Subcutaneous abdominal adipose tissue (tissue), 5 donors: ENCODE data around the gene SOCS6.

Source experiments
- H3K27ac ChIP-seq: one replicate; pipeline ENCODE4 v1.7.0; 2013; ENCODE audit warnings: low read depth, mild to moderate bottlenecking, inconsistent platforms, low read length, moderate library complexity
- H3K27me3 ChIP-seq, 5 donors: one replicate each; pipeline ENCODE4 v1.7.0; 2013; ENCODE audit warnings: low read length in 5 of 5, inconsistent platforms in 1 of 5; ENCODE audit not compliant: control insufficient read depth in 5 of 5, insufficient read depth in 4 of 5
- H3K36me3 ChIP-seq, 5 donors: one replicate each; pipeline ENCODE4 v1.7.0; 2013; ENCODE audit warnings: low read length in 5 of 5; ENCODE audit not compliant: control insufficient read depth in 5 of 5, insufficient read depth in 5 of 5
- H3K4me1 ChIP-seq, 5 donors: one replicate each; pipeline ENCODE4 v1.7.0; 2013; ENCODE audit warnings: low read length in 5 of 5, mild to moderate bottlenecking in 3 of 5, moderate library complexity in 1 of 5; ENCODE audit not compliant: control insufficient read depth in 5 of 5, insufficient read depth in 5 of 5
- H3K4me3 ChIP-seq, 5 donors: one replicate each; pipeline ENCODE4 v1.7.0; 2013; ENCODE audit warnings: low read length in 5 of 5, low read depth in 1 of 5
- H3K9ac ChIP-seq, 5 donors: one replicate each; pipeline ENCODE4 v1.7.0; 2013; ENCODE audit warnings: low read length in 5 of 5, mild to moderate bottlenecking in 4 of 5, moderate library complexity in 3 of 5
- H3K9me3 ChIP-seq, 5 donors: one replicate each; pipeline ENCODE4 v1.7.0; 2013; ENCODE audit warnings: low read length in 5 of 5; ENCODE audit not compliant: control insufficient read depth in 5 of 5
- donor health status: healthy.
- donor health status: healthy.
- donor health status: healthy.
- donor health status: healthy.
- donor health status: healthy.

The SOCS6 gene

GRCh38 chr18:70261141-70261788 is 27.6 kb upstream of the SOCS6 start:
- Histone ChIP-seq H3K9me3 (no peaks in the 10 kb centered on the region), H3K36me3 (no peaks in the 10 kb centered on the region), H3K9ac (no peak overlapping the region), H3K27me3 (no peaks in the 10 kb centered on the region), H3K4me1 (no peaks in the 10 kb centered on the region), H3K4me3 (no peak overlapping the region), H3K27ac (no peak overlapping the region)

DNA sequence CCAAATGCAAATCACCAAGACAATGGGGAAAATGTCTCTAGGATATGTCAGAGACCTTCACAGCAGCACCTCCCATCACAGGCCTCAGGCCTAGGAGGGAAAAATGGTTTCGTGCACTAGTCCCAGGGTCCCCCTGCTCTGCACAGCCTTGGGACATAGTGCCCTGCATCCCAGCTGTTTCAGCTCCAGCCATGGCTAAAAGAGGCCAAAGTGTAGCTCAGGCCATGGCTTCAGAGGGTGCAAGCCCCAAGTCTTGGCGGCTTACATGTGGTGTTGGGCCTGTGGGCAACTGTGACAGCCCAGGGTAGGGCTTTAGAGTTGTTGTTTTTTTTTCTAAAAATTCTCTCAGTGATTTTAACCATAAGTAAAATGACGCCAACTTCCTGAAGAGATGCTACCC is 25.5 kb upstream of the SOCS6 start:
- H3K27ac ChIP-seq, result no peak overlapping the region
- no peaks in the 10 kb centered on the region for H3K4me1 ChIP-seq
- H3K4me3 ChIP-seq, result no peak overlapping the region
- peaks cover 0 to 2% (median 0%) of the 10 kb centered on the region in 5 donors for H3K9me3 ChIP-seq
- no peaks in the 10 kb centered on the region for H3K36me3 ChIP-seq
- no peaks in the 10 kb centered on the region for H3K27me3 ChIP-seq
- H3K9ac ChIP-seq, result no peak overlapping the region

- H3K9ac ChIP-seq, result no peak overlapping the region
- no peaks in the 10 kb centered on the region for H3K27me3 ChIP-seq
- H3K9me3 ChIP-seq, result peaks cover 6 to 25% (median 22%) of the 10 kb centered on the region in 5 donors
- peaks cover 0 to 2% (median 0%) of the 10 kb centered on the region in 5 donors for H3K4me1 ChIP-seq
- H3K27ac ChIP-seq, result no peak overlapping the region
- no peaks in the 10 kb centered on the region for H3K36me3 ChIP-seq
- no peak overlapping the region for H3K4me3 ChIP-seq
Observed at GRCh38 chr18:70271742-70272141, 17.1 kb upstream of the SOCS6 start.

- no peak overlapping the region for H3K4me3 ChIP-seq
- no peak overlapping the region for H3K27ac ChIP-seq
- H3K4me1 ChIP-seq, result peaks cover 0 to 2% (median 0%) of the 10 kb centered on the region in 5 donors
- H3K27me3 ChIP-seq, result no peaks in the 10 kb centered on the region
- no peak overlapping the region for H3K9ac ChIP-seq
- peaks cover 6 to 25% (median 22%) of the 10 kb centered on the region in 5 donors for H3K9me3 ChIP-seq
- no peaks in the 10 kb centered on the region for H3K36me3 ChIP-seq
Observed at GRCh38 chr18:70273021-70273420, 15.8 kb upstream of the SOCS6 start.

- Histone ChIP-seq H3K27ac (no peak overlapping the region), H3K4me3 (no peak overlapping the region), H3K9ac (no peak overlapping the region), H3K4me1 (peaks cover 0 to 2% (median 0%) of the 10 kb centered on the region in 5 donors), H3K36me3 (no peaks in the 10 kb centered on the region), H3K27me3 (no peaks in the 10 kb centered on the region), H3K9me3 (peaks cover 6 to 19% (median 10%) of the 10 kb centered on the region in 5 donors)
Observed at GRCh38 chr18:70276416-70277191, 12.2 kb upstream of the SOCS6 start.

DNA sequence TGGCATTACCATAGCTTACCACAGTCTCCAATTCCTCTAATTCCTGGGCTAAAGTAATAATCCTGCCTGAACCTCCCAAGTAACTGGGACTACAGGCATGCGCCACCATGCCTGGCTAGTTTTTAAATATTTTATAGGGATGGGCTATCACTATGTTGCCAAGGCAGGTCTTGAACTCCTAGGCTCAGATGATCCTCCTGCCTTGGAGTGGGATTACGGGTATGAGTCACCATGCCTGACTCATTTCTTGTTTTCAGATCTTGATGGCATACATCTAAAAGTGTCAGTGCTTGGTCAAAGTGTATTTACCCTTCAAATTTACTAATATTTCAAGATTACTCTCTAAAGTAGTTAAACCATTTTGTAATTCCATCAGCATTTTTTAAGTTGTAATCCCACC is 9.4 kb upstream of the SOCS6 start:
- Histone ChIP-seq H3K4me3 (no peak overlapping the region), H3K4me1 (peaks cover 0 to 2% (median 0%) of the 10 kb centered on the region in 5 donors), H3K9ac (no peak overlapping the region), H3K27ac (no peak overlapping the region), H3K27me3 (no peaks in the 10 kb centered on the region), H3K36me3 (no peaks in the 10 kb centered on the region), H3K9me3 (peaks cover 0 to 3% (median 0%) of the 10 kb centered on the region in 5 donors)

DNA sequence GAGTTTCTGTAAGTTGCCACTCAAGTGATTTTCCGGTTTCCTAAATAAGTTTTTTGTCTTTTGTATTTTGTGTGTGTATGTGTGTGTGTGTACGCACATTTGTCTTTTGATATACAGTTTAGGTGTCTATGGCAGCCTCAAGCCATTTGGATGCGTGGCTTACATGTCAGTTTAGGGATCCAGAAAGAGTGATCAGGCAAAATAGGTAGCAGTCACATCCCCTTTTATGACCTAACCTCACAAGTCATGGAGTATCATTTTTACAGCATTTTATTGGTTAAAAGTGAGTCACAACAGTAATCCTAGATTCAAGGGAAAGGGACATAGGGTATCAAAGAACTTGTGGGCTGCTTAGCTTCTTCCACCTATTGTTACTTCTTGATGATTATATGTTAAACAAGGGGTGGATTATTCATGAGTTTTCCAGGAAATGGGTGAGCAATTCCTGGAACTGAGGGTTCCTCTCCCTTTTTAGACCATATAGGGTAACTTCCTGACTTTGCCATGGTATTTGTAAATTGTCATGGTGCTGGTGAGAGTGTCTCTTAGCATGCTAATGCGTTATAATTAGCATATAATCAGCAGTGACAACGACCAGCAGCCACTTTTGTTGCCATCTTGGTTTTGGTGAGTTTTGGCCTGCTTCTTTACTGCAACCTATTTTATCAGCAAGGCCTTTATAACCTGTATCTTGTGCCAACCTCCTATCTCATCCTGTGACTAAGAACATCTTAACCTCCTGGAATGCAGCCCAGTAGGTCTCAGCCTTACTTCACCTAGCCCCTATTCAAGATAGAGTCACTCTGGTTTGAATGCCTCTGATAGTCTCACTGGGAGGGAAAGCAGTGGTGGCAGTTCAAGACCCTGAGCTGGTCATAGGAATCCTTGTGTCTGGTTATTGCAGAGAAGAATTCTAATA is 8.6 kb upstream of the SOCS6 start:
- H3K27me3 ChIP-seq, result no peaks in the 10 kb centered on the region
- peaks cover 0 to 3% (median 0%) of the 10 kb centered on the region in 5 donors for H3K9me3 ChIP-seq
- peaks cover 0 to 2% (median 0%) of the 10 kb centered on the region in 5 donors for H3K4me1 ChIP-seq
- no peak overlapping the region for H3K4me3 ChIP-seq
- H3K9ac ChIP-seq, result no peak overlapping the region
- H3K36me3 ChIP-seq, result no peaks in the 10 kb centered on the region
- no peak overlapping the region for H3K27ac ChIP-seq

GRCh38 chr18:70284976-70285620 is 3.7 kb upstream of the SOCS6 start:
- H3K4me3 ChIP-seq, result no peak overlapping the region
- peaks cover 0 to 13% (median 10%) of the 10 kb centered on the region in 5 donors for H3K4me1 ChIP-seq
- H3K36me3 ChIP-seq, result no peaks in the 10 kb centered on the region
- H3K27ac ChIP-seq, result no peak overlapping the region
- H3K9me3 ChIP-seq, result peaks cover 0 to under 1% (median 0%) of the 10 kb centered on the region in 5 donors
- no peaks in the 10 kb centered on the region for H3K27me3 ChIP-seq
- H3K9ac ChIP-seq, result no peak overlapping the region

DNA sequence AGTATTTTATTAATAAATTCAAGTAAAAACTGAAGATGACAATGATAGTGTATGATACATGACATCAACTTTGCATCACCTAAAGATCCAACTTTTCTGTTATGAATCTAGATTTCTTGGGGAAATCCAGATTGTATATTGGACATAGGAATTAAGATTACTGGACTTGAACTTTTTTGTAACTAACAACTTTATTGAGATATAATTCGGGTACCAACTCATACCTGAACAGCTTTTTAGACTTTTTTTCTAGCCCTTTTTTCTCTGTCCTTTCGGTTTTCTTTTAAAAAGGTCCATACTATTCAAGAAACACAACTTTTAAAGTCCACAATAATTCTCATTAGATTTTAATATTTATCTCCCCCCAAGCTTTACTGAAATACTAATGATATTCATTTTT is 1.1 kb upstream of the SOCS6 start:
- H3K36me3 ChIP-seq, result no peaks in the 10 kb centered on the region
- peaks cover 2 to 35% (median 29%) of the 10 kb centered on the region in 5 donors for H3K4me1 ChIP-seq
- no peaks in the 10 kb centered on the region for H3K27me3 ChIP-seq
- no peak overlapping the region for H3K9ac ChIP-seq
- H3K9me3 ChIP-seq, result no peaks in the 10 kb centered on the region
- H3K27ac ChIP-seq, result no peak overlapping the region
- no peak overlapping the region for H3K4me3 ChIP-seq
